GM19324 (cell line): ENCODE measurements around the gene DNAH5.
"Not testable (repeated sequence)": the region's sequence is repeated elsewhere in the genome, so short reads cannot be mapped to it uniquely, and the experiment has no call there.

ENCODE experiments used
- ATAC-seq: cut with Tn5 transposase; IDR thresholded peaks from one replicate; pipeline ENCODE4 v1.9.1; 2021; ENCODE audit warnings: mild to moderate bottlenecking, moderate library complexity; ENCODE audit not compliant: unreplicated experiment, low FRiP score

DNAH5 gene

GRCh38 chr5:13859270-13860065 is 85.0 kb downstream of the DNAH5 start:
- ATAC-seq, result no peak

GRCh38 chr5:13843175-13843846 is 101.2 kb downstream of the DNAH5 start:
- ATAC-seq, result no peak

- no peak for ATAC-seq
Observed at GRCh38 chr5:13833440-13833839, 111.0 kb downstream of the DNAH5 start.

- ATAC-seq, result no peak
Observed at GRCh38 chr5:13831351-13831750, 113.1 kb downstream of the DNAH5 start.

- ATAC-seq, result no peak
Observed at GRCh38 chr5:13830536-13830935, 114.0 kb downstream of the DNAH5 start.

GRCh38 chr5:13821366-13821765 is 123.1 kb downstream of the DNAH5 start:
- no peak for ATAC-seq

- no peak for ATAC-seq
Observed at GRCh38 chr5:13816126-13816525, 128.4 kb downstream of the DNAH5 start.

GRCh38 chr5:13814301-13814700 is 130.2 kb downstream of the DNAH5 start:
- ATAC-seq, result no peak

- ATAC-seq, result no peak
Observed at GRCh38 chr5:13809921-13810320, 134.6 kb downstream of the DNAH5 start.

- ATAC-seq, result no peak
Observed at GRCh38 chr5:13804336-13804735, 140.2 kb downstream of the DNAH5 start.

GRCh38 chr5:13798569-13798968 is 145.9 kb downstream of the DNAH5 start:
- not testable (repeated sequence) for ATAC-seq

- no peak for ATAC-seq
Observed at GRCh38 chr5:13785781-13786415, 158.6 kb downstream of the DNAH5 start.

- no peak for ATAC-seq
Observed at GRCh38 chr5:13783726-13784125, 160.8 kb downstream of the DNAH5 start.

- no peak for ATAC-seq
Observed at GRCh38 chr5:13780081-13780480, 164.4 kb downstream of the DNAH5 start.

GRCh38 chr5:13773649-13774048 is 170.8 kb downstream of the DNAH5 start:
- no peak for ATAC-seq

- ATAC-seq, result no peak
Observed at GRCh38 chr5:13771011-13771571, 173.4 kb downstream of the DNAH5 start.

- ATAC-seq, result no peak
Observed at GRCh38 chr5:13766236-13766635, 178.3 kb downstream of the DNAH5 start.

GRCh38 chr5:13763719-13764118 is 180.8 kb downstream of the DNAH5 start:
- ATAC-seq, result no peak

- ATAC-seq, result no peak
Observed at GRCh38 chr5:13749766-13750165, 194.7 kb downstream of the DNAH5 start.

- no peak for ATAC-seq
Observed at GRCh38 chr5:13746026-13746425, 198.5 kb downstream of the DNAH5 start.

GRCh38 chr5:13745508-13745907 is 199.0 kb downstream of the DNAH5 start:
- ATAC-seq, result no peak
